OCI-LY1 (cell line): Measurements from ENCODE around the gene SPPL3.

ENCODE experiments used
- EZH2 ChIP-seq: fragments of 200-600 bp; sonication (generic), shearing (Covaris generic); IDR thresholded peaks from 2 replicates; pipeline ENCODE4 v1.8.0; 2017; ENCODE audit warnings: borderline replicate concordance, mixed run types, mild to moderate bottlenecking, antibody characterized with exemption, low read length, moderate library complexity, mixed read lengths
- TF ChIP-seq, protein P1 (sequence below): fragments of 200-600 bp; sonication (generic), shearing (Covaris generic); IDR thresholded peaks from 2 replicates; pipeline ENCODE4 v1.5.1; 2017; ENCODE audit warnings: mild to moderate bottlenecking, antibody characterized with exemption, low read length, moderate library complexity, mixed read lengths

DNA sequence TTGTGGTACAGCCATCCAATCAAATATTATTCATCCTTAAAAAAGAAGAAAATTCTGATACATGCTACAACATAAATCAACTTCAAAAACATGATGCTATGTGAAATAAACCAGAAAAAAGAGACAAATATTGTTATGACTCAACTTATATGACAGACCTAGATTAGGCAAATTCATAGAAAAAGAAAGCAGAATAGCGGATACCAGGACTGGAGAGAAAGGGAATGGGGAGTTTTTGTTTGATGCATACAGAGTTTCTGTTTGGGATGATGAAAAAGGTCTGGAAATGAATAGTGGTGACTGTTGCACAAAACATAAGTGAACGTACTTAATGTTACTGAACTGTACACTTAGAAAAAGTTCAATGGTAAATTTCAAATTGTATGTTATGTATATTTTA lies 82.3 kb downstream of the SPPL3 start:
- TF ChIP-seq, protein P1, sequence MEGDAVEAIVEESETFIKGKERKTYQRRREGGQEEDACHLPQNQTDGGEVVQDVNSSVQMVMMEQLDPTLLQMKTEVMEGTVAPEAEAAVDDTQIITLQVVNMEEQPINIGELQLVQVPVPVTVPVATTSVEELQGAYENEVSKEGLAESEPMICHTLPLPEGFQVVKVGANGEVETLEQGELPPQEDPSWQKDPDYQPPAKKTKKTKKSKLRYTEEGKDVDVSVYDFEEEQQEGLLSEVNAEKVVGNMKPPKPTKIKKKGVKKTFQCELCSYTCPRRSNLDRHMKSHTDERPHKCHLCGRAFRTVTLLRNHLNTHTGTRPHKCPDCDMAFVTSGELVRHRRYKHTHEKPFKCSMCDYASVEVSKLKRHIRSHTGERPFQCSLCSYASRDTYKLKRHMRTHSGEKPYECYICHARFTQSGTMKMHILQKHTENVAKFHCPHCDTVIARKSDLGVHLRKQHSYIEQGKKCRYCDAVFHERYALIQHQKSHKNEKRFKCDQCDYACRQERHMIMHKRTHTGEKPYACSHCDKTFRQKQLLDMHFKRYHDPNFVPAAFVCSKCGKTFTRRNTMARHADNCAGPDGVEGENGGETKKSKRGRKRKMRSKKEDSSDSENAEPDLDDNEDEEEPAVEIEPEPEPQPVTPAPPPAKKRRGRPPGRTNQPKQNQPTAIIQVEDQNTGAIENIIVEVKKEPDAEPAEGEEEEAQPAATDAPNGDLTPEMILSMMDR: no peak
- TF ChIP-seq EZH2: no peak
